HepG2 (cell line): Measurements from ENCODE around the gene GART. TPM values are rescaled to one million over a fixed set of nuclear protein-coding genes. Genes with fewer than 3 reads are reported as not detected.

Experiments
- CBX2 ChIP-seq, 2 experiments: fragments of 200-600 bp in 1 of 2; sonication (generic); formaldehyde crosslinking in 1 of 2; IDR thresholded peaks; 2 replicates each; pipeline versions ENCODE4 v1.7.0 to v1.8.1; 2018 to 2022; ENCODE audit warnings: low read depth in 2 of 2, low read length in 1 of 2, mild to moderate bottlenecking in 1 of 2, missing genetic modification reagents in 1 of 2
- HMG20A ChIP-seq: IDR thresholded peaks from 2 replicates; pipeline ENCODE4 v1.6.1; 2016; ENCODE audit warnings: borderline replicate concordance
- JUND ChIP-seq: sonication (generic); formaldehyde crosslinking; IDR thresholded peaks from 2 replicates; pipeline ENCODE4 v1.8.0; 2022; ENCODE audit warnings: mild to moderate bottlenecking, missing genetic modification reagents
- NAIF1 ChIP-seq: sonication (generic); formaldehyde crosslinking; IDR thresholded peaks from 2 replicates; pipeline ENCODE4 v1.5.0; 2020; ENCODE audit warnings: mild to moderate bottlenecking, missing genetic modification reagents, borderline replicate concordance
- NFIC ChIP-seq: IDR thresholded peaks from 2 replicates; pipeline ENCODE4 v1.6.1; 2012; ENCODE audit warnings: mild to moderate bottlenecking, low read length, inconsistent platforms
- NPAS2 ChIP-seq: sonication (generic); formaldehyde crosslinking; IDR thresholded peaks from 2 replicates; pipeline ENCODE4 v1.8.0; 2022; ENCODE audit warnings: mild to moderate bottlenecking, missing genetic modification reagents, borderline replicate concordance
- PTBP1 ChIP-seq: fragments of 200-400 bp; formaldehyde crosslinking; IDR thresholded peaks from 2 replicates; pipeline ENCODE4 v1.6.1; 2018; ENCODE audit warnings: low read length, low read depth; ENCODE audit not compliant: poor library complexity, severe bottlenecking
- RFX1 ChIP-seq: fragments of 450-650 bp; IDR thresholded peaks from 2 replicates; pipeline ENCODE4 v1.6.1; 2017
- SNAI1 ChIP-seq: sonication (generic); formaldehyde crosslinking; IDR thresholded peaks from 2 replicates; pipeline ENCODE4 v1.5.0; 2020; ENCODE audit warnings: mild to moderate bottlenecking, missing genetic modification reagents, borderline replicate concordance
- SSRP1 ChIP-seq: IDR thresholded peaks from 2 replicates; pipeline ENCODE4 v1.6.1; 2016; ENCODE audit warnings: control low read depth
- TEAD2 ChIP-seq: sonication (generic); formaldehyde crosslinking; IDR thresholded peaks from 2 replicates; pipeline ENCODE4 v1.9.0; 2021; ENCODE audit warnings: missing genetic modification reagents
- YY1 ChIP-seq: IDR thresholded peaks from 2 replicates; pipeline ENCODE4 v1.6.1; 2011; ENCODE audit warnings: low read length, low read depth, moderate library complexity, mild to moderate bottlenecking; ENCODE audit not compliant: insufficient read depth, insufficient replicate concordance
- ZBTB8A ChIP-seq: sonication (generic); formaldehyde crosslinking; IDR thresholded peaks from 2 replicates; pipeline ENCODE4 v1.4.0; 2020; ENCODE audit warnings: mild to moderate bottlenecking, low read depth, missing genetic modification reagents, borderline replicate concordance
- ZFP41 ChIP-seq: sonication (generic); formaldehyde crosslinking; IDR thresholded peaks from 2 replicates; pipeline ENCODE4 v1.4.0; 2020; ENCODE audit warnings: mild to moderate bottlenecking, missing genetic modification reagents, borderline replicate concordance
- ZNF160 ChIP-seq: sonication (generic); formaldehyde crosslinking; IDR thresholded peaks from 2 replicates; pipeline ENCODE4 v1.8.0; 2022; ENCODE audit warnings: mild to moderate bottlenecking, inconsistent platforms, missing genetic modification reagents
- ZNF180 ChIP-seq: sonication (generic); formaldehyde crosslinking; IDR thresholded peaks from 2 replicates; pipeline ENCODE4 v1.4.0; 2020; ENCODE audit warnings: low read depth, missing genetic modification reagents, borderline replicate concordance
- ZNF207 ChIP-seq: fragments of 450-650 bp; IDR thresholded peaks from 2 replicates; pipeline ENCODE4 v1.6.1; 2016; ENCODE audit warnings: antibody characterized with exemption, borderline replicate concordance
- ZNF329 ChIP-seq: sonication (generic); formaldehyde crosslinking; IDR thresholded peaks from 2 replicates; pipeline ENCODE4 v1.9.0; 2021; ENCODE audit warnings: low read depth, mild to moderate bottlenecking, missing genetic modification reagents
- ZNF672 ChIP-seq: sonication (generic); formaldehyde crosslinking; IDR thresholded peaks from 2 replicates; pipeline ENCODE4 v1.8.1; 2022; ENCODE audit warnings: missing genetic modification reagents
- polyA plus RNA-seq, 8 experiments: library from polyadenylated mRNA; depleted of rRNA in 3 of 8; stranded (reverse) in 7 of 8; unstranded in 1 of 8; fragments of >200 nt; fragmentation: Illumina TruSeq in 4 of 8; extraction: Trizol in 4 of 8; gene quantifications; 2 replicates each; pipeline versions ENCODE4 v1.2.1 to v1.2.3, GENCODE V29; 2011 to 2016; ENCODE audit warnings: low read depth in 4 of 8, missing spikeins in 1 of 8, mixed read lengths in 1 of 8; ENCODE audit not compliant: insufficient read depth in 1 of 8
- total RNA-seq, 5 experiments: library from RNA; depleted of rRNA; stranded (reverse); fragments of >200 nt; fragmentation: Illumina TruSeq; extraction: Trizol; gene quantifications; 2 replicates each; pipeline ENCODE4 v1.2.3, GENCODE V29; 2016; ENCODE audit warnings: low read depth in 1 of 5
- TF ChIP-seq, protein P1 (sequence below): sonication (generic); formaldehyde crosslinking; IDR thresholded peaks from 2 replicates; pipeline ENCODE4 v1.4.0; 2020; ENCODE audit warnings: missing genetic modification reagents, mild to moderate bottlenecking, borderline replicate concordance
- TF ChIP-seq, protein P2 (sequence below): IDR thresholded peaks from 2 replicates; pipeline ENCODE4 v1.6.1; 2012; ENCODE audit warnings: inconsistent platforms
- TF ChIP-seq, protein P3 (sequence below): sonication (generic); formaldehyde crosslinking; IDR thresholded peaks from 2 replicates; pipeline ENCODE4 v1.4.0; 2020; ENCODE audit warnings: missing genetic modification reagents, borderline replicate concordance
- TF ChIP-seq, protein P4 (sequence below): sonication (generic); formaldehyde crosslinking; IDR thresholded peaks from 2 replicates; pipeline ENCODE4 v1.8.0; 2022; ENCODE audit warnings: mild to moderate bottlenecking, missing genetic modification reagents, moderate library complexity

GART gene
- total and polyA plus RNA-seq, 2 of the 13 experiments (the other 11 are each of a cell fraction or from before 2014, with no cell fraction given): 17.9 to 109 TPM

DNA sequence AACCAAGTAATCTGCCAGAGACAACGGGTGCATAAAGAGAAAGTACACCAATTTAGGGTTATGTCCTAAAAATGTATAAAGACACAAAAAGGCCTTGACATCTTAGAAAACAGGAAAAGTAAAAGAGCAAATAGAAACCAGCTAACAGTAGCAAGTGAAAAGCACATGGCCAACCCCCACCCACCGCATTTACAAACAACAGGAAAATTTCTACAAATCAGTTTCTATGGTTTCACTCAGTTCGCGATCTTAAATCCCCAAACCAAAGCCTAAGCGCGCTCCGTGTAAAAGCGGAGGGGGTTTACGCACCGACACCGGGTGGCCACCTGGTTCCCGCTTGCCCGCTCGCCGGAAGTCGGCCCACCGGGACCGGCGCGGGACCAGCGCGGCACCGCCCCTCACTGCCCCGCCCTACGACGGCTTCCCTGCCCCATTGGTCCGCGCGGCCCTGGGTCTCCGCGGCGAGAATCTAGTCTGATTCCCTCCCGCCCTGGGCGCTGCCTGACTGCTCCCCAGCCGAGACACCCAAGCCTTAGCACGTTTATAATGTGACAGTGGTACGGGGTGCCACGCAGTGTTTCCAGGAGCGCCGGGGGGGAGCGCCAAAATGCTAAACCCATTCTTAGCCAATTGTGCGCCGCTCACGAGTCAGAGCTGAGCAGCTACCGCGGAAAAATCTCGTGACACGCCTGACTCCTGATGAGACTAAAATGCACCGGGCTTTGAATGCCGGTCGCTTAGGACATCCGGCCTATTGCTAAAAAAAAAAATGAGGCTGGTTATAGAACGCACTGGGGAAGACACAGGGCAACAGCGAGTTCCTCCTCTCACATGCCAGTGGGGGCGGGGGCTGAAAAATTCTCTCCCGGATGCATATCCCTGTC is at the start of gene GART (continued):
- TF ChIP-seq, protein P1, sequence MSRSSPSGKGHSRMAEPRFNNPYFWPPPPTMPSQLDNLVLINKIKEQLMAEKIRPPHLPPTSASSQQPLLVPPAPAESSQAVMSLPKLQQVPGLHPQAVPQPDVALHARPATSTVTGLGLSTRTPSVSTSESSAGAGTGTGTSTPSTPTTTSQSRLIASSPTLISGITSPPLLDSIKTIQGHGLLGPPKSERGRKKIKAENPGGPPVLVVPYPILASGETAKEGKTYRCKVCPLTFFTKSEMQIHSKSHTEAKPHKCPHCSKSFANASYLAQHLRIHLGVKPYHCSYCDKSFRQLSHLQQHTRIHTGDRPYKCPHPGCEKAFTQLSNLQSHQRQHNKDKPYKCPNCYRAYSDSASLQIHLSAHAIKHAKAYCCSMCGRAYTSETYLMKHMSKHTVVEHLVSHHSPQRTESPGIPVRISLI: no peak
- TF ChIP-seq ZNF160 (CRISPR knock-in tag): peak; percentile 77; the same call in 1 of the 2 replicates
- peak; percentile 43; the same call in 1 of the 2 replicates for TF ChIP-seq SNAI1 (CRISPR knock-in tag)
- no peak for TF ChIP-seq NFIC
- TF ChIP-seq, protein P2, sequence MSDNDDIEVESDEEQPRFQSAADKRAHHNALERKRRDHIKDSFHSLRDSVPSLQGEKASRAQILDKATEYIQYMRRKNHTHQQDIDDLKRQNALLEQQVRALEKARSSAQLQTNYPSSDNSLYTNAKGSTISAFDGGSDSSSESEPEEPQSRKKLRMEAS: peak; percentile 78
- peak; percentile 59 for TF ChIP-seq ZNF329 (CRISPR knock-in tag)
- TF ChIP-seq ZBTB8A: no peak
- TF ChIP-seq, protein P3, sequence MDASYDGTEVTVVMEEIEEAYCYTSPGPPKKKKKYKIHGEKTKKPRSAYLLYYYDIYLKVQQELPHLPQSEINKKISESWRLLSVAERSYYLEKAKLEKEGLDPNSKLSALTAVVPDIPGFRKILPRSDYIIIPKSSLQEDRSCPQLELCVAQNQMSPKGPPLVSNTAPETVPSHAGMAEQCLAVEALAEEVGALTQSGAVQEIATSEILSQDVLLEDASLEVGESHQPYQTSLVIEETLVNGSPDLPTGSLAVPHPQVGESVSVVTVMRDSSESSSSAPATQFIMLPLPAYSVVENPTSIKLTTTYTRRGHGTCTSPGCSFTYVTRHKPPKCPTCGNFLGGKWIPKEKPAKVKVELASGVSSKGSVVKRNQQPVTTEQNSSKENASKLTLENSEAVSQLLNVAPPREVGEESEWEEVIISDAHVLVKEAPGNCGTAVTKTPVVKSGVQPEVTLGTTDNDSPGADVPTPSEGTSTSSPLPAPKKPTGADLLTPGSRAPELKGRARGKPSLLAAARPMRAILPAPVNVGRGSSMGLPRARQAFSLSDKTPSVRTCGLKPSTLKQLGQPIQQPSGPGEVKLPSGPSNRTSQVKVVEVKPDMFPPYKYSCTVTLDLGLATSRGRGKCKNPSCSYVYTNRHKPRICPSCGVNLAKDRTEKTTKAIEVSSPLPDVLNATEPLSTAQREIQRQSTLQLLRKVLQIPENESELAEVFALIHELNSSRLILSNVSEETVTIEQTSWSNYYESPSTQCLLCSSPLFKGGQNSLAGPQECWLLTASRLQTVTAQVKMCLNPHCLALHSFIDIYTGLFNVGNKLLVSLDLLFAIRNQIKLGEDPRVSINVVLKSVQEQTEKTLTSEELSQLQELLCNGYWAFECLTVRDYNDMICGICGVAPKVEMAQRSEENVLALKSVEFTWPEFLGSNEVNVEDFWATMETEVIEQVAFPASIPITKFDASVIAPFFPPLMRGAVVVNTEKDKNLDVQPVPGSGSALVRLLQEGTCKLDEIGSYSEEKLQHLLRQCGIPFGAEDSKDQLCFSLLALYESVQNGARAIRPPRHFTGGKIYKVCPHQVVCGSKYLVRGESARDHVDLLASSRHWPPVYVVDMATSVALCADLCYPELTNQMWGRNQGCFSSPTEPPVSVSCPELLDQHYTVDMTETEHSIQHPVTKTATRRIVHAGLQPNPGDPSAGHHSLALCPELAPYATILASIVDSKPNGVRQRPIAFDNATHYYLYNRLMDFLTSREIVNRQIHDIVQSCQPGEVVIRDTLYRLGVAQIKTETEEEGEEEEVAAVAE (CRISPR knock-in tag): no peak
- no peak for TF ChIP-seq JUND (CRISPR knock-in tag)
- no peak for TF ChIP-seq HMG20A
- no peak for TF ChIP-seq NAIF1 (CRISPR knock-in tag)
- no peak for TF ChIP-seq TEAD2 (CRISPR knock-in tag)
- no peak for TF ChIP-seq NPAS2 (CRISPR knock-in tag)
- TF ChIP-seq SSRP1 (CRISPR knock-in tag): peak; percentile 69; the same call in 1 of the 2 replicates
- no peak for TF ChIP-seq RFX1
- no peak for TF ChIP-seq ZNF180 (CRISPR knock-in tag)
- no peak for TF ChIP-seq PTBP1
- TF ChIP-seq ZNF672: no peak
- TF ChIP-seq ZFP41 (CRISPR knock-in tag): 0 out of 2 replicates have a peak, but pooled peaks have one; percentile 26
- TF ChIP-seq, protein P4, sequence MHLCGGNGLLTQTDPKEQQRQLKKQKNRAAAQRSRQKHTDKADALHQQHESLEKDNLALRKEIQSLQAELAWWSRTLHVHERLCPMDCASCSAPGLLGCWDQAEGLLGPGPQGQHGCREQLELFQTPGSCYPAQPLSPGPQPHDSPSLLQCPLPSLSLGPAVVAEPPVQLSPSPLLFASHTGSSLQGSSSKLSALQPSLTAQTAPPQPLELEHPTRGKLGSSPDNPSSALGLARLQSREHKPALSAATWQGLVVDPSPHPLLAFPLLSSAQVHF (CRISPR knock-in tag): peak; percentile 56; the same call in 1 of the 2 replicates
- no peak for TF ChIP-seq CBX2 (IDR thresholded peaks at IDR 0.05; ENCODE audit: low read depth, low read length)
- no peak for TF ChIP-seq CBX2 (CRISPR knock-in tag; IDR thresholded peaks at IDR 0.05; ENCODE audit: low read depth)
- TF ChIP-seq ZNF207: no peak
- no peak for TF ChIP-seq YY1
